Measurements from ENCODE around the gene EDN3.
"Not testable (repeated sequence)": the region's sequence is repeated elsewhere in the genome, so short reads cannot be mapped to it uniquely, and the experiment has no call there.

Gene EDN3

GRCh38 chr20:59354460-59354859 lies 54.0 kb downstream of the EDN3 start:
- TF ChIP-seq, protein P1, sequence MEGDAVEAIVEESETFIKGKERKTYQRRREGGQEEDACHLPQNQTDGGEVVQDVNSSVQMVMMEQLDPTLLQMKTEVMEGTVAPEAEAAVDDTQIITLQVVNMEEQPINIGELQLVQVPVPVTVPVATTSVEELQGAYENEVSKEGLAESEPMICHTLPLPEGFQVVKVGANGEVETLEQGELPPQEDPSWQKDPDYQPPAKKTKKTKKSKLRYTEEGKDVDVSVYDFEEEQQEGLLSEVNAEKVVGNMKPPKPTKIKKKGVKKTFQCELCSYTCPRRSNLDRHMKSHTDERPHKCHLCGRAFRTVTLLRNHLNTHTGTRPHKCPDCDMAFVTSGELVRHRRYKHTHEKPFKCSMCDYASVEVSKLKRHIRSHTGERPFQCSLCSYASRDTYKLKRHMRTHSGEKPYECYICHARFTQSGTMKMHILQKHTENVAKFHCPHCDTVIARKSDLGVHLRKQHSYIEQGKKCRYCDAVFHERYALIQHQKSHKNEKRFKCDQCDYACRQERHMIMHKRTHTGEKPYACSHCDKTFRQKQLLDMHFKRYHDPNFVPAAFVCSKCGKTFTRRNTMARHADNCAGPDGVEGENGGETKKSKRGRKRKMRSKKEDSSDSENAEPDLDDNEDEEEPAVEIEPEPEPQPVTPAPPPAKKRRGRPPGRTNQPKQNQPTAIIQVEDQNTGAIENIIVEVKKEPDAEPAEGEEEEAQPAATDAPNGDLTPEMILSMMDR (IDR thresholded peaks at IDR 0.05; ENCODE audit: borderline replicate concordance, insufficient read depth, low read depth, low read length): no peak

GRCh38 chr20:59355242-59355641 lies 54.8 kb downstream of the EDN3 start:
- H3K4me3 ChIP-seq (ENCODE audit: low read depth, low read length): no peak overlapping the region
- TF ChIP-seq, protein P1 (IDR thresholded peaks at IDR 0.05; ENCODE audit: borderline replicate concordance, insufficient read depth, low read depth, low read length): no peak

More at GRCh38 chr20:59354460-59354859, 54.0 kb downstream of the EDN3 start:
- H3K4me3 ChIP-seq (ENCODE audit: low read depth, low read length): no peak overlapping the region

DNA sequence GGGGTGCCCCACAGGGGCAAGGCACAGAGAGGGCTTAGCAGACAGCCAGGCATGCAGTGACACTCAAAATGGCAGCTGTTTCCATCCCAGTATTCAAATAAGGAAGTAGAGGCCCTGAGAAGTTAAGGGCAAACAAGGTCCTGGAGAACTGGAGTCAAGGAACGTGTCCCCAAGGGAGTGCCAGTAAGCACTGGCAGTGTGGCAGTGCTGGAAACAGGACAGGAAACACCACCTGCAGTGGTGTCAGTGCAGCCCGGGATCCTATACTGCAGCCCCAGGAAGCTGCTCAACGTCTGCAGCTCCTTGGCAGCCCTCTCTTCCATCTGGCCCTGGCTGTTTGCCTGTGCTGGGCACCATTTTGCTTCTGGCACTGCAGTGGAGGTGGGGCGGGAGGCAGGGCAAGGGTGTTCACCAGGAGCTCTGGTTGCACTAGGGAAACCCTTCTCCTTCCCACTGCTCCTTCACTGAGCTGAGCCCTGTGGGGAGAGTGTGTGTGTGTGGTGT lies 56.3 kb downstream of the EDN3 start:
- TF ChIP-seq, protein P1 (IDR thresholded peaks at IDR 0.05; ENCODE audit: borderline replicate concordance, insufficient read depth, low read depth, low read length): no peak
- H3K4me3 ChIP-seq (ENCODE audit: low read depth, low read length): no peak overlapping the region

DNA sequence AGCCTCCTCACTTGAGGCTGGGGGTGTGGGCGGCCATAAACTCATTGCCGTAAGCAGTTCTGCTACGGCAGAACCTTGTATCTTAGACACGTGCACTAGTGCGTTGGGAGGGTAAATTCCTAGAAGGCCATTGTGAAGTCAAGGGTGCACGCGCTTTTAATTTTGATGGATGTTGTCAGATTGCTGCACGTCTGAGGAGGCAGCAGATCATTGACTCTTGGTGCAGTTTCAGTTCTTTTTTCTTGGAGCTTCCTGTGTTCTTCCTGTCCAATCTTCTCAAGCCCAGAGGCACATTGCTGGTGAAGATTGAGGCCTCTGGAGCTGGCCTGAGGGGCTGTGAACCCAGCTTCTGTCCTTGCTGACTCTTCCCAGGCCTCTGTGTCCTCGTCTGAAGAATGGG lies 58.4 kb downstream of the EDN3 start:
- H3K4me3 ChIP-seq (ENCODE audit: low read depth, low read length): not testable (repeated sequence)

DNA sequence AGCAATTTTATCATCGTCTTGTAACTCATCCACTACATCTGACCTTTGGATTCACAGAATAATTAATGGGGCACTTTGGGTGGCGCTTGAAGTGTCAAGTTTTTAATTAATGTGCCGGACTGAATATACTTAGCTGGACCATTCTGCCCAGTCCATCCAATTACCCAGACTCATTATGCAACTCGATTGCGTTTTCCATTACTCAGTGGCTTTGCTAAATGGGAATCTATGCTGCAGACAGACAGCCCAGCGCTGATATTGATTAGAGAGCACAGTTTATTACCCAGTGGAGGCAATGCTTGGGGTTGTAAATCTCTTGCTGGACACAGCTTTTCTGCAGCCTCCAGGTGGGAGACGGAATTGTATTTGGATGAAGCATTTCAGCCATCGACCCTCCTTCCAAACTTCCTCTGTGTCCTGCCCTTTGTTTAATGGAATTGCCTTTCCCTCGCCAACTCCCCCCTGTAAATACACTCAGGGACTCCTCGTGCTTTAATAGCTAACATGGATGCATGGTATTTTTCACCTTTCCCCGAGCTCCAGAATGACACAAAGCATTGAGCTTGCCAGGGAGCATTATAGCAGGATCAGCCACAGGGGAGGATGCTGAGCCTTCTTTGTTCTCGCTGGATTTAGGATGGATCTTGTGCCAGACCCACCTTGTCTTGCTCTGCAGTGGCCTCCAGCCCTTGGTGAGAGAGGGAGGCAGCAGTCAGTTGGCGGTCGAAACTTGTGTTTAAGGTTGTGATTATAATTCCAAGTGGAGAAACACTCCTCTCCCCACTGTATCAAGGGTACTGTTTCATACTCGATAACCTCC lies 59.7 kb downstream of the EDN3 start:
- H3K4me3 ChIP-seq (ENCODE audit: low read depth, low read length): no peak overlapping the region
- TF ChIP-seq, protein P1 (IDR thresholded peaks at IDR 0.05; ENCODE audit: borderline replicate concordance, insufficient read depth, low read depth, low read length): no peak

GRCh38 chr20:59360934-59361333 lies 60.5 kb downstream of the EDN3 start:
- TF ChIP-seq, protein P1 (IDR thresholded peaks at IDR 0.05; ENCODE audit: borderline replicate concordance, insufficient read depth, low read depth, low read length): no peak
- H3K4me3 ChIP-seq (ENCODE audit: low read depth, low read length): no peak overlapping the region

DNA sequence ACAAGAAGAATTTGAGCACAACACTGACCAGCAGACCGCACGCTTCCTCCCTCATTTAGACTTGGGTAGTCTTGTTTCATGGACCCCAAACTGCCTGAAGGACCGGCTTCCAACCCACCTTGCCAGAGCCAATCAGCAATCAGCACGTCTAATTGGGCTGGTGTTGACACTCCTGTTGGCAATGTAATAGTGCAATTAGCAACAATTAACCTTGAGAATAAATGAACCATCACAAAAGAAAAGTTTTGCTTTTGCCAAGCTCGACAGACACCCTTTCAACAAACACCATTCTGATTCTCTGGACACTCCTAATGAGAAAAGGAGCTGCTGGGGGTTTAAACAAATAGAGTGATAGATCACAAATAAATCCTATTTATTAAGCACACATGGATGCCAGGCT lies 61.0 kb downstream of the EDN3 start:
- TF ChIP-seq, protein P1 (IDR thresholded peaks at IDR 0.05; ENCODE audit: borderline replicate concordance, insufficient read depth, low read depth, low read length): no peak
- H3K4me3 ChIP-seq (ENCODE audit: low read depth, low read length): no peak overlapping the region

Data from GM12875 (cell line).